Stomach (tissue), 4 donors: ENCODE data around the gene KLK14.

Experiments
- CTCF ChIP-seq, 7 experiments: fragments of 450-650 bp in 4 of 7; fragments of 200-600 bp in 3 of 7; sonication (generic) in 3 of 7; IDR thresholded peaks; one replicate each; pipeline ENCODE4 v1.5.1; 2016 to 2019; ENCODE audit warnings: antibody characterized with exemption in 7 of 7, control low read depth in 2 of 7, mild to moderate bottlenecking in 1 of 7
- POLR2A ChIP-seq, 4 donors: fragments of 450-650 bp; IDR thresholded peaks; one replicate each; pipeline ENCODE4 v1.6.1; 2016; ENCODE audit warnings: antibody characterized with exemption in 4 of 4, control low read depth in 2 of 4, mild to moderate bottlenecking in 1 of 4, moderate library complexity in 1 of 4
- POLR2AphosphoS5 ChIP-seq, 3 donors: sonication (generic); formaldehyde crosslinking; IDR thresholded peaks; one replicate each; pipeline ENCODE4 v1.6.1; 2016; ENCODE audit warnings: antibody characterized with exemption in 3 of 3

- no peak for TF ChIP-seq CTCF (IDR thresholded peaks at IDR 0.05)
- no peak for TF ChIP-seq POLR2AphosphoS5 (IDR thresholded peaks at IDR 0.05)
- TF ChIP-seq POLR2A (IDR thresholded peaks at IDR 0.05) = no peak
Observed at GRCh38 chr19:51029718-51030117, 53.0 kb downstream of the KLK14 start.
